AG04449 (cell line): ENCODE measurements around the gene TRIM56.

Experiments used
- CTCF ChIA-PET: fragments of 350-600 bp; formaldehyde crosslinking; extraction: SDS; loops from one replicate; lab custom pipeline; 2021; ENCODE audit warnings: antibody characterized with exemption; lab: Yijun Ruan, JAX
- POLR2A ChIA-PET: fragments of 400-600, 350-600 bp; formaldehyde crosslinking; extraction: SDS; loops from one replicate; lab custom pipeline; 2020; ENCODE audit warnings: antibody characterized with exemption, inconsistent platforms; lab: Yijun Ruan, JAX
- DNase-seq: peaks from one replicate; pipeline ENCODE4 v3.0.0-alpha.2; 2010; ENCODE audit warnings: low read depth, low spot score
- H3K4me3 ChIP-seq: 2 replicates; pipeline ENCODE4 v1.5.1; 2011; ENCODE audit warnings: low read depth, mild to moderate bottlenecking, control low read depth, low read length
- TF ChIP-seq, protein P1 (sequence below): IDR thresholded peaks from one replicate; pipeline ENCODE4 v1.5.1; 2011; ENCODE audit warnings: mild to moderate bottlenecking, moderate library complexity, low read length, control low read depth, inconsistent platforms; ENCODE audit not compliant: insufficient read depth; ENCODE audit errors: missing control alignments

Gene TRIM56

DNA sequence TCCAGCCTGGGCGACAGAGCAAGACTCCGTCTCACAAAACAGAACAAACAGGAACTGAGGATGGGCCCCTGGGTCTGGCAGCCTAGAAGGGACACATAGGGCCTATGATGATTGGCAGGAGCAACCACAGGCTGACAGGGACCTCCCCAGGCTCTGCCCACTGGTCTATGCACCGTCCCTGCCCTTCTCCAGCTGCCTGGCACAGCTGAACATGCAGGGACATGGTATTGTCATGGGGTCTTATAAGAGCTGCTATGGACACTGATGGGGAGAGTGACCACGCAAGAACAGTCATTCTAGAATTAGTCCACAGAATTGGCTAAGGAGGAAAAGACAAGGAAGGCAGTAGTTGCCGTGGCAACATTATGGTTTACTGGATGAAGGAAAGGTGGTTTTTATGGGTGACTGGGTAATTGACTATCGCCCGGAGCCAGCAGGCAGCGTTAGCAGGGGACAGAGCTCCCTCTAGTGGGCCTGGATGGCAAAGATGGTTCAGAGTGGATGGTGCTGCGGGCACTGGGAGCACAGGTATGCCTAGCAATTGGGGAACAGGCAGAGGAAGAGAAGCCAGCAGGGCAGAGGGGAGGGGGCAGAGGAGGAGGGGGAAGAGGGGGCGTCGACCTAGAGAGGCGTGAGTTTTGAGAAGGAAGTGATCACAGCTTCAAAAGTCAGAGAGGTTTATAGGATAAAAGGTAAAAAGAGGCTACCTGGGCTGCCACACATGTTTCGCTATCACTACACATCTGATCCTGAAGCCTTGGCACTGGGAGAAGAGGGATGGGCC lies 7.8 kb upstream of the TRIM56 start:
- POLR2A ChIA-PET, result interaction anchor here (1.0 to 1.5 kb wide), 4 partner anchors 8 to 53 kb away, joined by 3 to 5 read pairs (median 4); partner anchors contain the start of gene SERPINE1
- CTCF ChIA-PET, result interaction anchor here (0.6 to 5.8 kb wide), 42 partner anchors 9 to 238 kb away, joined by 3 to 55 read pairs (median 4); partner anchors contain the start of genes ACHE, FIS1, SERPINE1 and TRIM56
- TF ChIP-seq, protein P1, sequence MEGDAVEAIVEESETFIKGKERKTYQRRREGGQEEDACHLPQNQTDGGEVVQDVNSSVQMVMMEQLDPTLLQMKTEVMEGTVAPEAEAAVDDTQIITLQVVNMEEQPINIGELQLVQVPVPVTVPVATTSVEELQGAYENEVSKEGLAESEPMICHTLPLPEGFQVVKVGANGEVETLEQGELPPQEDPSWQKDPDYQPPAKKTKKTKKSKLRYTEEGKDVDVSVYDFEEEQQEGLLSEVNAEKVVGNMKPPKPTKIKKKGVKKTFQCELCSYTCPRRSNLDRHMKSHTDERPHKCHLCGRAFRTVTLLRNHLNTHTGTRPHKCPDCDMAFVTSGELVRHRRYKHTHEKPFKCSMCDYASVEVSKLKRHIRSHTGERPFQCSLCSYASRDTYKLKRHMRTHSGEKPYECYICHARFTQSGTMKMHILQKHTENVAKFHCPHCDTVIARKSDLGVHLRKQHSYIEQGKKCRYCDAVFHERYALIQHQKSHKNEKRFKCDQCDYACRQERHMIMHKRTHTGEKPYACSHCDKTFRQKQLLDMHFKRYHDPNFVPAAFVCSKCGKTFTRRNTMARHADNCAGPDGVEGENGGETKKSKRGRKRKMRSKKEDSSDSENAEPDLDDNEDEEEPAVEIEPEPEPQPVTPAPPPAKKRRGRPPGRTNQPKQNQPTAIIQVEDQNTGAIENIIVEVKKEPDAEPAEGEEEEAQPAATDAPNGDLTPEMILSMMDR, result peak; percentile 93
- DNase-seq, result no peak
- H3K4me3 ChIP-seq, result no peak overlapping the region

DNA sequence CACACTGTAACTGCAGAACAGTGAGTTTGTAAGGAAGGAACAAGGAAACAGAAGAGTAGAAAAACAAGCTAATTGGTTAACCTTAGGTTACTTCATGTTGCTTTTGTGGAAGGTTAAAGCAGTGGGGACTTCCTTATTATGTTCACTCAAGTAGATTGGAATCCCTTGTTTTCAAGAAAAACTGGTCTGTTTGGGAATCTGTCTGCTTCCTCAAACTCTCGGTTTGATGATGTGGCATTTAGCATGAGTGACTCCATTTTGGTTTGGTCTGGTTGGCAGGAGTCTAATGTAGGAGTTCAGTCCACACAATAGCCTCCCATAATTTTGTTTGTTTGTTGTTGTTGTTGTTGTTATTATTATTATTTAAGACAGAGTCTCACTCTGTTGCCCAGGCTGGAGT lies 3.8 kb upstream of the TRIM56 start:
- POLR2A ChIA-PET, result interaction anchor here (1.1 to 1.2 kb wide), 2 partner anchors 56 to 192 kb away, joined by 3 read pairs; partner anchors contain the start of gene UFSP1
- DNase-seq, result no peak
- TF ChIP-seq, protein P1, result no peak
- no peak overlapping the region for H3K4me3 ChIP-seq
- CTCF ChIA-PET, result interaction anchor here (0.9 to 2.2 kb wide), 6 partner anchors 13 to 186 kb away, joined by 3 to 6 read pairs (median 3); no protein-coding TSS in a partner anchor

DNA sequence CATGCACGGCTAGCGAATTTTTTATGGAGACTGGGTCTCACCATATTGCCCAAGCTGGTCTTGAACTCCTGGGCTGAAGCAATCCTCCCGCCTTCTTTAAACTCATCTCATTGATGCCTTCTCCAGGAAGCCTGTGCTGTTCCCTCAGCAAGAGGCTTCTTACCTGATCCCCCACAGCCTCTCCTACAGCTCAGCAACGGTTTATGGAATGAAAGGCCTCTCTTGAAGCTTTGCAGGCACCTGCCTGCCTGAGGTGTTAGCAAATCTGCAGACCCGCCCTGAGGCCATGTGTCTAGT lies 468 bp upstream of the TRIM56 start:
- no peak for DNase-seq
- CTCF ChIA-PET, result interaction anchor here (0.9 to 5.6 kb wide), 12 partner anchors 8 to 233 kb away, joined by 3 to 49 read pairs (median 3); partner anchors contain the start of gene SLC12A9
- H3K4me3 ChIP-seq, result peak overlapping the region; percentile 80
- POLR2A ChIA-PET, result interaction anchor here (1.0 to 2.3 kb wide), 6 partner anchors 15 to 134 kb away, joined by 4 to 16 read pairs (median 6); partner anchors contain the start of gene SERPINE1
- TF ChIP-seq, protein P1, result no peak

DNA sequence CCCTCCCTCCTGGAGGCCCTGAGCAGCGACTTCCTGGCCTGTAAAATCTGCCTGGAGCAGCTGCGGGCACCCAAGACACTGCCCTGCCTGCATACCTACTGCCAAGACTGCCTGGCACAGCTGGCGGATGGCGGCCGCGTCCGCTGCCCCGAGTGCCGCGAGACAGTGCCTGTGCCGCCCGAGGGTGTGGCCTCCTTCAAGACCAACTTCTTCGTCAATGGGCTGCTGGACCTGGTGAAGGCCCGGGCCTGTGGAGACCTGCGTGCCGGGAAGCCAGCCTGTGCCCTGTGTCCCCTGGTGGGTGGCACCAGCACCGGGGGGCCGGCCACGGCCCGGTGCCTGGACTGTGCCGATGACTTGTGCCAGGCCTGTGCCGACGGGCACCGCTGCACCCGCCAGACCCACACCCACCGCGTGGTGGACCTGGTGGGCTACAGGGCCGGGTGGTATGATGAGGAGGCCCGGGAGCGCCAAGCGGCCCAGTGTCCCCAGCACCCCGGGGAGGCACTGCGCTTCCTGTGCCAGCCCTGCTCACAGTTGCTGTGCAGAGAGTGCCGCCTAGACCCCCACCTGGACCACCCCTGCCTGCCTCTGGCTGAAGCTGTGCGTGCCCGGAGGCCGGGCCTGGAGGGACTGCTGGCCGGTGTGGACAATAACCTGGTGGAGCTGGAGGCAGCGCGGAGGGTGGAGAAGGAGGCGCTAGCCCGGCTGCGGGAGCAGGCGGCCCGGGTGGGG lies 2.2 kb downstream of the TRIM56 start:
- POLR2A ChIA-PET, result interaction anchor here (0.6 to 0.7 kb wide), 2 partner anchors 30 to 198 kb away, joined by 3 read pairs; partner anchors contain the start of gene UFSP1
- TF ChIP-seq, protein P1, result no peak
- no peak for DNase-seq
- H3K4me3 ChIP-seq, result no peak overlapping the region
- CTCF ChIA-PET, result interaction anchor here (1.1 to 5.6 kb wide), 5 partner anchors 8 to 193 kb away, joined by 3 to 49 read pairs (median 8); partner anchors contain the start of gene ACHE

DNA sequence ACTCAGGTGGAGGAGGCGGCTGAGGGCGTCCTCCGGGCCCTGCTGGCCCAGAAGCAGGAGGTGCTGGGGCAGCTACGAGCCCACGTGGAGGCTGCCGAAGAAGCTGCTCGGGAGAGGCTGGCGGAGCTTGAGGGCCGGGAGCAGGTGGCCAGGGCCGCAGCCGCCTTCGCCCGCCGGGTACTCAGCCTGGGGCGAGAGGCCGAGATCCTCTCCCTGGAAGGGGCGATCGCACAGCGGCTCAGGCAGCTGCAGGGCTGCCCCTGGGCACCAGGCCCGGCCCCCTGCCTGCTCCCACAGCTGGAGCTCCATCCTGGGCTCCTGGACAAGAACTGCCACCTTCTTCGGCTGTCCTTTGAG lies 2.8 kb downstream of the TRIM56 start:
- DNase-seq, result no peak
- ChIA-PET CTCF (interaction anchor here (1.7 to 4.3 kb wide), 2 partner anchors 11 to 193 kb away, joined by 5 to 18 read pairs; partner anchors contain the start of gene ACHE), POLR2A (interaction anchor here (0.6 kb wide), 1 partner anchor 30 kb away, joined by 3 read pairs; no protein-coding TSS in a partner anchor)
- TF ChIP-seq, protein P1, result no peak
- no peak overlapping the region for H3K4me3 ChIP-seq
